Pons (tissue), 1 donor: ENCODE measurements around the gene CCN6.

Source experiments
- DNase-seq: peaks from one replicate; pipeline ENCODE4 v3.0.0-alpha.2; 2016; ENCODE audit warnings: low spot score

The CCN6 gene

GRCh38 chr6:112054001-112054400 lies at the start of gene CCN6:
TSS of gene CCN6 (plus strand) at chr6:112054104. CDS start at chr6:112054358, 254 bp downstream.
- no peak for DNase-seq

- no peak for DNase-seq
These were observed 49.5 kb upstream of the CCN6 start for GRCh38 chr6:112004201-112005012.

DNA sequence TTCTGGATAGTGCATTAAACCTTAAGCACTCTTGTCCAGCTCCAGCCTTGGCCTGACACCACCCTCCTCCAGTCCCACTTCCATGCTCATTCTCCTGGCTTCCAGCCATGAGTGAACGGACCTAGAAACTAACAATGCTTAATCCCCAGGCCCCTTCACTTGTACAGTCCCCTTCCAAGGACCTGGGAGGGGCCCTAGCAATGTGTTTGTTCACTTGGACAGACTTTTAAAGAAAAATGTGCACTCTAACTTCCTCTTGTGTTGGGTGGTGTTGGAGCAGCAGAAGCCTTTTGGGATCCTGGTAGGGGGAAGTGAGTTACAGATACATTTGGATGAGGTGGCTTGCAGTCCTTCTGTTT lies 48.9 kb upstream of the CCN6 start:
- no peak for DNase-seq

- DNase-seq = no peak
These were observed 46.6 kb upstream of the CCN6 start for GRCh38 chr6:112007254-112007653.

DNA sequence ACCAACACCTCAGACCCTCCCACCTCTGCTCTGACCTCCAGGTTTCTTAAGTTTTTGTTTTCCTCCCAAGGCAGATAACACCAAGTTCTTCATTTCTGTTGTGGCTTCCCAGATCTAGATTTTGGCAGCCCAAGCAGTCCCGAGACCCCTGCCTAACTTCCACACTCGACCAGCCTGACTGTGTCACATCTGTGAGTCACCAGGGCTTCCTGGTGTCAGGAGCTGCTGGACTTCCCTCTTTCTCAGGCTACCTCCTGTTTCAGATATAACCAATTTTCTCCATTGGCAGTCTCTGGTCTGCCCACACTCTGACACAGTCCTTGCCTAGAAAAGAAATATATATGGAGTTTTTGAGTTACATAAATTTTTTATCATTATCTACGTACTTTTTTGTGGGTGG lies 46.1 kb upstream of the CCN6 start:
- DNase-seq = peak; percentile 8

DNA sequence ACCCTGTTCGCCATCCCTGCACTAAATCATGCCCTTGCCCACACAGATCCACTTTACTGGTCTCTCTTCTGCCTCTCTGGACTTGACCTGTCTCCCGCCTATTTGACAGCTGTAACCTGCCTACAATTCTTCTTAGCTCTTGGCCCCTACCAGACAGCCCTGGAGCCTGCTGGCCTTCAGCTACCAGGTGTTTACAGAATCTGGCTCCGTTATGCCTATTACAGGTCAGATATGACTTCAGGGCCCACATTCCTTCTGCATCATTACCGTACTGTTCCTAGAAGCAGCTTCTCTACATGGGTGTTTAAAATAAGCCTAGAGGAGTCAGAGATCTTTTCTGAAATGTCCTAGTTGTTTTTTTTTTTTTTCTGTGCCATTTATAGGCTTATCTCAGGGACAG lies 45.4 kb upstream of the CCN6 start:
- DNase-seq = no peak

DNA sequence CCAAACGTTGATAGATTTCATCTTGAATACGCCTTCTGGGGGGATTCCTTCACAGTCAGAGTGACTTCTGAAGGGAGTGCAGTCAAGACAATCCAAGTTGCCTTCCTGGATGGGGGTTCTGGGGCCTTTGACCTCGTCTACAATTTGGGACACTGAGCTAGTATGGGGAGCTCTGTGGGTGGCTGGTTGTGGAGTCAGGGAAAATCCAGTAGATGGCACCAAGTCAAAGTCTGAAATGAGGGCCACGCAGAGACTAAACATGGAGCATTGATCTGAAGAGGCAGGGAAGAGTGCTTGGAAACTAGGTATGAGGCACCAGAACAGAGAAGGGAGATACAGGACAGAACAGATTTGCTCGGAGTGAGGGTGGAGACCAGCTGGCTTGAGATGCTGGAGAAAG lies 43.6 kb upstream of the CCN6 start:
- DNase-seq = no peak

DNA sequence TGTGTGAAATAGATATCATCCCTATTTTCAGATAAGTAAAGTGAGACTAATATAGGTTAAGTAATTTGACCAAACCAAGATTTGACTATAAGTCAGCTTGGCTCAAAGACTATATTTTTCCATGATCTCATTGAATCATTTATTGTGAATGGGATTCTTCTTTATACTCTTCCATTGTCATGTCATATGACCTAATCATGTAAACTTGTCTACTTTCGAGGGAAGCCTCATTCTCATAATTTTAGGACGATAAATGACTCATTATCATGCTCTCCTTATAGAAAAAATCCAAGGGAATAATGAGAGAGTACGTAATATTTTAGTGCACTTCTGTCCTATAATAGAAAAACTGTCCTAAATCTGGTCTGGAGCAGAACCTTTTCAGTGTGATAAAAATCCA lies 40.9 kb upstream of the CCN6 start:
- DNase-seq = no peak

DNA sequence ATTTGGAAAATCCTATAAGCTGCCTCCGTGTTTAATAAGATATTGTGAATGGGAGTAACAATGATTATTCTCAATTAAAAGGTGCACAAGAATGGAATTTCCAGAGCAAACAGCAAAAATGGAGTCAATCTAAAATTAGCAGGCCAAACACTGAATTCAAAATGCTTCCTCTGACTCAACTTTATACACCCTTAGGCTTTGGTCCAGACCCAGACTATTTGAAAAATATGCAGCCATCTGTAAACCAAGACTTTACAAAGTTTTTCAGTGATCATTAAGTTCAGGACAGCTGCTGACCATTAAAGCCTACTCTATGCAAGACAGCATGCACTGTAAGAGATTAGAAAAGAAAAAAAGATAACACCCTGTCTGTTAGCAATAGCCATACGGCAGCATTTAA lies 39.4 kb upstream of the CCN6 start:
- no peak for DNase-seq

DNA sequence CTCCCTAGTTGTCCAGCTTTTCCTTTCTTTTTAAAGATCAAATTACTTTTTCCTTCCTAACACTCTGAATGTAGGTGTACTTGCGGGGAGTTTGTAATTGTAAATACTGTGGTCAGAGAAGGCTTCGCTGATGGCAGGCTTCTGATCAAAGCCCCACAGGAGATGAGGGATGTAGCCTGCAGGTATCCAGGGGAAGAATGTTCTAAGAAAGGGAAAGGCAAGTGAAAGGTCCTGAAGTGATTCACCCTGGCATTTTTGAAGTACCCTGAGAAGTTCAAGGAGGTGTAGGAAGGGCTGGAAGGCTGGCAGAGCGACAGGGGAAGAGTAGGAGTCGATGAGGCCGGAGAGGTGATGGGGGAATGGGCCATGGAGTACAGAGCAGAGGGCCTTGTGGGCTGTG lies 38.2 kb upstream of the CCN6 start:
- DNase-seq = no peak

GRCh38 chr6:112016320-112016719 lies 37.6 kb upstream of the CCN6 start:
- DNase-seq = no peak

GRCh38 chr6:112017169-112017568 lies 36.7 kb upstream of the CCN6 start:
- no peak for DNase-seq

GRCh38 chr6:112017760-112018537 lies 36.0 kb upstream of the CCN6 start:
- no peak for DNase-seq

GRCh38 chr6:112018619-112019416 lies 35.1 kb upstream of the CCN6 start:
- DNase-seq = no peak

DNA sequence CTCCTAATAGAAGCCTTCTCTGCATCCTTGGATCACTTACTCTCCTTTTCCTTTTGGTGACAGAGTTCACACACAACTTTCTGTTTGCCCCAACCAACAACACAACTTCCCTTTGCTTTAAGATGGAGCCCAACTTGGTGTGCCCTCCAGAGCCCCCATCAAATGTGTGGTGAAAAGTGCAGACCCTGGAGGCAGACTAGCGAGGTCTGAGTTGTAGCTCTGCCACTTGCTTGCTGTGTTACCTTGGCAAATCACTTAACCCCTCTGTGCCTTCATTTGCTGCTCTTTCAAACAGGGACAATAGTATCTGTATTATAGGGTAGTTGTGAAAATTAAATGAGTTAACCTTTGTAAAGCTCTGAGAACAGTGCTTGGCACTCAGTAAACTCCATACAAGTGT lies 34.3 kb upstream of the CCN6 start:
- DNase-seq = no peak

GRCh38 chr6:112021691-112022310 lies 32.1 kb upstream of the CCN6 start:
- no peak for DNase-seq

DNA sequence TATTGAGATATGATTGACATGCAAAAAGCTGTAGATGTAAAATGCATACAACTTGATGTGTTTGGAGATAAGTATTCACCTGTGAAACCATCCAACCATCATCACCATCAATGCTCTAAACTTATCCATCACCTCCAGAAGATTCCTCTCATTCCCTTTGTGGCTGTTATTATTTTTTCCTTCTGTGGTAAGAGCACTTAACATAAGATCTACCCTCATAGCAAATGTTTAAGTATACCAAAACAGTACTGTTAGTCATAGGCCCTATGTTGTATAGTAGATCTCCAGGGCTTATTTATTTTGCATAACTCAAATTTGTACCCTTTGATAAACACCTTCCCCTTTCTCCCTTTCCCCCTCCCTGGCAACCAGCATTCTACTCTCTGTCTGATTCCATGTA lies 31.2 kb upstream of the CCN6 start:
- no peak for DNase-seq

GRCh38 chr6:112024464-112024863 lies 29.4 kb upstream of the CCN6 start:
- DNase-seq = no peak

DNA sequence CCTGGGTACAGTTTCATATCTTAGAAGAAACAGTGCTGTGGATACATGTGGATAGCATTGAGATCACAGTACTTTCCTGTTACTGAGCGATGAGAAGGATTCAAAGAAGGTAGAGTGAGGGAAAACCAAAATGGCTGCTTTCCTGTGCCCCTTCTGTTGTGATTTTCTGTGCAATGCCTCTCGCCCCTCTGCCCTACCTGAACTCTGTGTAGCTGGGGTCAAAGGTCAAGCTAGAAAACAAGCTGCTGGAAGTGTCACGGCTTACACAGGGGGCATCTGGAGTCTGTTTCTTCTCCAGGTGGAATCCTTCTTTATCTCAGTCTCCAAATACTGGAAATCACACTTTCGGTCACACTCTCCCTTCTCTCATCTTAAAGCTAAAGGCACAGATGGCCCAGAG lies 27.0 kb upstream of the CCN6 start:
- DNase-seq = no peak

GRCh38 chr6:112027942-112028674 lies 25.8 kb upstream of the CCN6 start:
- DNase-seq = no peak

- DNase-seq = peak; percentile 55
These were observed 24.7 kb upstream of the CCN6 start for GRCh38 chr6:112029045-112029822.
